RKO (cell line): ENCODE measurements around the gene PBX1.

Experiments used
- DNase-seq: peaks from one replicate; pipeline ENCODE4 v3.0.0-alpha.2; 2016; ENCODE audit warnings: low spot score

Gene PBX1

GRCh38 chr1:164867590-164867989, 308.6 kb downstream of the PBX1 start:
- no peak for DNase-seq

DNA sequence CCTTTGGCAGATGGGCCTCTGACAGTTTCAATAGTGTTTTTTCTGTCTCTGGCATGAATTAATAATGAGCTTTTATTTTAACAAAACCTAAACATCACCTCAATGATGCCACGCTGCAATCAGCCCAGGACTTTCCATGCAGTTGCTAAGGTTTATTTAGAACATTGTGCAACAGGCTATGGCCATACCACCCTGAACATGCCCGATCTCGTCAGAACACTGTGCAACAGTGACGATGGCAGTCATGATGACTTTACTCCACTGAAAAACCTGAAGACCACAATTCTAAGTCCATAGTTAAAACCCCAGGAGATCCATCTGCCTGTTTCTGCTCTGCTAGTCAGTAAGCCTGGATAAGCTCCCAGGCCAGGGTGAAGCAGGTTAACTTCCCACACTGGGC, 310.0 kb downstream of the PBX1 start:
- no peak for DNase-seq

DNA sequence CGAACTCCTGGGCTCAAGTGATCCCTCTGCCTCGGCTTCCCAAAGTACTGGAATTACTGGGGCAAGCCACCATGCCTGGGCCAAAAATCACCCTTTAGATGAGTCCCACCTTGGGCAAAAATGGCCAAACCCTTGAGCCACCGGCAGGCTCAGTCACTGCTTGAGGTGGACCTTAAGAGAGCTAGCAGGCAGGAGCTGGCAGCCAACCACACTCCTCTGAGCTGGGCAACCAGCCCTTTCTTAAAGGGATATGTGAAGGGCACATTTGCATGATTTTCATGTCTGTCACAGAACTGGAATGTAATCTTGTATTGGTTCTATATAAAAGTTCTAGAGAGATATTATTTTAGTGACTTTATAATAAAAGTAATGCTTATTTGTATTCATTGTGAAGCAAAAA, 316.5 kb downstream of the PBX1 start:
- no peak for DNase-seq

GRCh38 chr1:164876398-164877116, 317.6 kb downstream of the PBX1 start:
- no peak for DNase-seq

DNA sequence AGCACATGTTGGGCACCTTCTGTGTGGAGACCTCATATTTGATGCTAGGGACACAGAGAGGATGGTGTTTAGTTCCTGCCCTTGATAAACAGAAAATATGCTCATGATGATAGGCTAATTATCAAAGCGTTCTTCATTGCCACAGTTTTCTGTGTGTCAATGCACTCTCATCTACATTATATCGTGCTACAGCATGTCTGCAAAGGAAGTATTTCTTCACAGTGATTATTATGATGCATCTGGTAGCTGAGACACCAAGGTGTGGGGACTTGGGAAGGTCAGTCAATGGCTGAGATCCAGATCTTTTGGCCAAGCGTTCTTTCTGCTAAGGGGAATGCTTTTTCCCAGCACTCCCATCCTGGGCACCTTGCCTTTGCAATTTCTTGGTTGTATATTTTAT, 321.2 kb downstream of the PBX1 start:
- DNase-seq, result no peak

- no peak for DNase-seq
These were observed 321.7 kb downstream of the PBX1 start for GRCh38 chr1:164880644-164881043.

- DNase-seq, result no peak
These were observed 326.3 kb downstream of the PBX1 start for GRCh38 chr1:164885311-164885710.

DNA sequence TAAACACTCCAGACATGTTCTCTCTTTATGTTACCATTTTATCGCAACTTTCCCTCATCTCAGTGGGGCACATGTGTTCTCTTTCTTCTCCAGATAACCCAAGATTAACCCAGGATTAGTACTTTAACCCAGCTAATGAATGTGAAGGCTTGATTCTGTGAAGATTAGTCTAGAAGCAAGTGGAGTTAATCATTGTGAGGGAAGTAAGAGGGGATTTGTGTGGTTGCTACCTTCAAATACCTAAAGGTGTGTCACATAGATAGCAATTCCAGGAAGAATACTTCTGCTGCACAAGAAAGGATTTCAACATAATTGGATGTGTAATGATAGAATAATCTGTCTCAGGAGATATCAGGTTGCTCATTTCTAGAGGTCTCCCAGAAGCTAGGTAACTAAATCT, 327.1 kb downstream of the PBX1 start:
- DNase-seq, result no peak

- DNase-seq, result no peak
These were observed 332.6 kb downstream of the PBX1 start for GRCh38 chr1:164891615-164892014.

GRCh38 chr1:164895026-164895912, 336.3 kb downstream of the PBX1 start:
- no peak for DNase-seq

DNA sequence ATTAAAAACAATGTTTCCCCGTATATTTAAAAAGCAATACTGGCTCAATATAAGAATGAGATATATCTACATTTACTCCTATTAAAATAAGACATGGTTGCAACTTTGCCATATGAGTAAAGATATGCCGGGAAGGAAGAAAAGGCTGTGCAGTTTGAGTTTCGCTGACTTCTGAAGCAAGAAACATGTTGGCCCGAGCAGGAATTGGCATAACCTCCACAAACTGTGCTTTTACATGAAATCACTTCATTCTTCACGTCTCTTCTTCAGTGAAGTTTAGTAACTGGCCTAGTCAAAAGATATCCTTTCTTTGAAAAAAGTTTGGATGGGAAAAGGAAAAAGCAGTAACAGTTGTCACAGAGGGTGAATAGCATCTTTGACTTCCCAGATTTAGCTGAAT, 342.0 kb downstream of the PBX1 start:
- no peak for DNase-seq
